ENCODE results near the gene OR52E6.

The OR52E6 gene

GRCh38 chr11:5841797-5842196 lies at the start of gene OR52E6:
TSS of gene OR52E6 (minus strand) at chr11:5841897. CDS start at chr11:5841897, 0 bp downstream.
- no peak for DNase-seq (ENCODE audit: low read depth in 2 of 2)

GRCh38 chr11:5891216-5891800 lies 49.6 kb upstream of the OR52E6 start:
- DNase-seq (ENCODE audit: low read depth in 2 of 2): no peak

- DNase-seq (ENCODE audit: low read depth in 2 of 2): no peak
These were observed 46.0 kb upstream of the OR52E6 start for GRCh38 chr11:5887661-5888060.

GRCh38 chr11:5887172-5887571 lies 45.5 kb upstream of the OR52E6 start:
- no peak for DNase-seq (ENCODE audit: low read depth in 2 of 2)

GRCh38 chr11:5881756-5882155 lies 40.1 kb upstream of the OR52E6 start:
- no peak for DNase-seq (ENCODE audit: low read depth in 2 of 2)

- no peak for DNase-seq (ENCODE audit: low read depth in 2 of 2)
These were observed 38.6 kb upstream of the OR52E6 start, which contains the start of gene OR52E4 for GRCh38 chr11:5880329-5880728. TSS of gene OR52E4 (plus strand) at chr11:5880629. CDS start at chr11:5884293, 3,664 bp downstream.

- no peak for DNase-seq (ENCODE audit: low read depth in 2 of 2)
These were observed 36.9 kb upstream of the OR52E6 start for GRCh38 chr11:5878564-5878963.

- DNase-seq (ENCODE audit: low read depth in 2 of 2): no peak
These were observed 24.1 kb upstream of the OR52E6 start for GRCh38 chr11:5865826-5866225.

GRCh38 chr11:5857590-5857989 lies 15.9 kb upstream of the OR52E6 start, which contains the start of gene OR52E8:
TSS of gene OR52E8 (minus strand) at chr11:5857690. CDS start at chr11:5857690, 0 bp downstream.
- no peak for DNase-seq (ENCODE audit: low read depth in 2 of 2)

- DNase-seq (ENCODE audit: low read depth in 2 of 2): no peak
These were observed 9.3 kb upstream of the OR52E6 start for GRCh38 chr11:5851002-5851401.

- DNase-seq (ENCODE audit: low read depth in 2 of 2): no peak
These were observed 6.0 kb upstream of the OR52E6 start for GRCh38 chr11:5847711-5848110.

- DNase-seq (ENCODE audit: low read depth in 2 of 2): no peak
These were observed 5.0 kb upstream of the OR52E6 start for GRCh38 chr11:5846701-5847100.

GRCh38 chr11:5837695-5838094 lies 4.0 kb downstream of the OR52E6 start:
- no peak for DNase-seq (ENCODE audit: low read depth in 2 of 2)

GRCh38 chr11:5833446-5833845 lies 8.3 kb downstream of the OR52E6 start:
- DNase-seq (ENCODE audit: low read depth in 2 of 2): no peak

- DNase-seq (ENCODE audit: low read depth in 2 of 2): no peak
These were observed 10.4 kb downstream of the OR52E6 start for GRCh38 chr11:5831196-5831829.

GRCh38 chr11:5818245-5818886 lies 23.3 kb downstream of the OR52E6 start:
- DNase-seq (ENCODE audit: low read depth in 2 of 2): no peak

GRCh38 chr11:5815534-5815933 lies 26.2 kb downstream of the OR52E6 start:
- no peak for DNase-seq (ENCODE audit: low read depth in 2 of 2)

- DNase-seq (ENCODE audit: low read depth in 2 of 2): no peak
These were observed 31.5 kb downstream of the OR52E6 start for GRCh38 chr11:5809905-5810795.

- DNase-seq (ENCODE audit: low read depth in 2 of 2): no peak
These were observed 32.6 kb downstream of the OR52E6 start for GRCh38 chr11:5809122-5809519.

GRCh38 chr11:5808500-5809121 lies 33.1 kb downstream of the OR52E6 start, which contains the start of gene OR52N2:
TSS of gene OR52N2 (plus strand) at chr11:5808924. CDS start at chr11:5820336, 11,412 bp downstream.
- DNase-seq (ENCODE audit: low read depth in 2 of 2): peak; percentile 58

- no peak for DNase-seq (ENCODE audit: low read depth in 2 of 2)
These were observed 34.1 kb downstream of the OR52E6 start for GRCh38 chr11:5807580-5807979.
